CD4-positive, alpha-beta T cell (primary cell): ENCODE data around the gene CNTN4. TPM values are rescaled to one million over a fixed set of nuclear protein-coding genes. Genes with fewer than 3 reads are reported as not detected.

ENCODE experiments used
- ATAC-seq: fragments of 200-7000 bp; cut with Tn5 transposase; one replicate; pipeline ENCODE4 v1.10.0; 2022; ENCODE audit warnings: mild to moderate bottlenecking; ENCODE audit not compliant: poor library complexity
- CTCF ChIA-PET: fragments of 350-600 bp; sonication (Branson Sonifier 250); formaldehyde crosslinking; loops from one replicate; lab custom pipeline; 2021; ENCODE audit warnings: antibody characterized with exemption, inconsistent platforms; lab: Charles Lee
- POLR2A ChIA-PET: fragments of 350-600 bp; sonication (Branson Sonifier 250); formaldehyde crosslinking; loops from one replicate; lab custom pipeline; 2021; ENCODE audit warnings: antibody characterized with exemption, inconsistent platforms; lab: Charles Lee
- DNase-seq, 14 experiments: peaks; one replicate each; pipeline ENCODE4 v3.0.0-alpha.2; 2013 to 2020; ENCODE audit warnings: mixed read lengths in 2 of 14
- H3K27ac ChIP-seq, 2 donors: one replicate each; pipeline versions ENCODE4 v1.5.1 to v1.7.0; 2013; ENCODE audit warnings: low read length in 2 of 2, low read depth in 1 of 2, mild to moderate bottlenecking in 1 of 2
- H3K27me3 ChIP-seq, 2 experiments: 1 replicate in 1 of 2; 2 replicates in 1 of 2; pipeline versions ENCODE4 v1.6.1 to v1.7.0; 2013; ENCODE audit warnings: low read length in 2 of 2, control low read depth in 1 of 2, mild to moderate bottlenecking in 1 of 2, moderate library complexity in 1 of 2; ENCODE audit not compliant: insufficient read depth in 2 of 2, control insufficient read depth in 1 of 2
- H3K36me3 ChIP-seq: one replicate; pipeline ENCODE4 v1.6.1; 2013; ENCODE audit warnings: low read length, control low read depth; ENCODE audit not compliant: insufficient read depth
- H3K4me1 ChIP-seq: one replicate; pipeline ENCODE4 v1.6.1; 2013; ENCODE audit warnings: low read length, control low read depth; ENCODE audit not compliant: insufficient read depth
- H3K4me3 ChIP-seq: one replicate; pipeline ENCODE4 v1.5.1; 2013; ENCODE audit warnings: mild to moderate bottlenecking, low read length, moderate library complexity
- H3K9me3 ChIP-seq, 2 experiments: 1 replicate in 1 of 2; 2 replicates in 1 of 2; pipeline versions ENCODE4 v1.6.1 to v1.7.0; 2013; ENCODE audit warnings: low read length in 2 of 2, mild to moderate bottlenecking in 2 of 2, control low read depth in 1 of 2, moderate library complexity in 1 of 2; ENCODE audit not compliant: control insufficient read depth in 1 of 2, insufficient read depth in 1 of 2
- H3K27ac Mint-ChIP-seq: one replicate; pipeline ENCODE4 v1.8.0; 2020; ENCODE audit warnings: mixed read lengths
- H3K27me3 Mint-ChIP-seq: one replicate; pipeline ENCODE4 v1.8.0; 2021; ENCODE audit warnings: mixed read lengths
- H3K36me3 Mint-ChIP-seq: one replicate; pipeline ENCODE4 v1.8.0; 2021; ENCODE audit warnings: low read depth, mixed read lengths
- H3K4me1 Mint-ChIP-seq: one replicate; pipeline ENCODE4 v1.8.0; 2021; ENCODE audit warnings: low read depth, mixed read lengths
- H3K4me3 Mint-ChIP-seq: one replicate; pipeline ENCODE4 v1.8.0; 2020; ENCODE audit warnings: mild to moderate bottlenecking, mixed read lengths
- H3K9me3 Mint-ChIP-seq: one replicate; pipeline ENCODE4 v1.8.0; 2020; ENCODE audit warnings: mixed read lengths
- intact Hi-C, 2 experiments: fragments of 100-400 bp; cut with DNase I in 1 of 2; cut with micrococcal nuclease in 1 of 2; formaldehyde crosslinking; loops; one replicate each; pipeline versions ENCODE4 v1.15.1 to v1.9.0; 2023 to 2025; cut with DNase I, micrococcal nuclease
- total RNA-seq, 174 experiments: library from RNA in 2 of 174; stranded (reverse) in 2 of 174; gene quantifications; one replicate each; pipeline ENCODE4 v1.2.3 and lab custom pipeline; 2021 to 2026
- TF ChIP-seq, protein P1 (sequence below): fragments of 200-600 bp; IDR thresholded peaks from one replicate; pipeline ENCODE4 v1.8.0; 2022; ENCODE audit warnings: antibody characterized with exemption, mild to moderate bottlenecking

Gene CNTN4
- total RNA-seq, 2 experiments from 2014 or later = not detected

DNA sequence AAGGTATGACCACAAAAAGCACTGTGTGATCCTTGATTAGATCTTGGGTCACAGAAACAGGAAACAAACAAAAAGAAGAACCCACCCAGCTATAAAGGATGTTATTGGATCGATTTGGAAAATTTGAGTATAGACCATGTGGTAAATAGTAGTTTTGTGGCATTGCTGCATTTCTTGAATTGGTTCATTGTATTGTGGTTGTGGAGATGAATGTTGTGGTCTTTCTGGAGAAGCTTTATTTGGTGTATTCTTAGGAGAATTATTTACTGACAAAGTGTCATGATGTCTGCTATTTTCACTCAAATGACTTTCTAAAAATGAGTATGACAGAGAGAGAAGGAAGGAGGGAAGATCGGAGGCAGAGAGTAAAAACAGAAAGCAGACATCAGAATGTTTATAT lies 406.2 kb downstream of the CNTN4 start:
- Mint-ChIP-seq H3K4me3 (no peak overlapping the region), H3K9me3 (no peaks in the 10 kb centered on the region), H3K27me3 (no peaks in the 10 kb centered on the region), H3K27ac (no peak overlapping the region), H3K4me1 (no peaks in the 10 kb centered on the region), H3K36me3 (no peaks in the 10 kb centered on the region)
- ChIA-PET POLR2A (no interaction called here), CTCF (no interaction called here)
- H3K9me3 ChIP-seq = no peaks in the 10 kb centered on the region
- intact Hi-C loops = no loop called here
- no peaks in the 10 kb centered on the region for H3K4me1 ChIP-seq
- H3K4me3 ChIP-seq = no peak overlapping the region
- no peaks in the 10 kb centered on the region for H3K36me3 ChIP-seq
- DNase-seq (no peak), ATAC-seq (no peak)
- no peaks in the 10 kb centered on the region for H3K27me3 ChIP-seq
- TF ChIP-seq, protein P1, sequence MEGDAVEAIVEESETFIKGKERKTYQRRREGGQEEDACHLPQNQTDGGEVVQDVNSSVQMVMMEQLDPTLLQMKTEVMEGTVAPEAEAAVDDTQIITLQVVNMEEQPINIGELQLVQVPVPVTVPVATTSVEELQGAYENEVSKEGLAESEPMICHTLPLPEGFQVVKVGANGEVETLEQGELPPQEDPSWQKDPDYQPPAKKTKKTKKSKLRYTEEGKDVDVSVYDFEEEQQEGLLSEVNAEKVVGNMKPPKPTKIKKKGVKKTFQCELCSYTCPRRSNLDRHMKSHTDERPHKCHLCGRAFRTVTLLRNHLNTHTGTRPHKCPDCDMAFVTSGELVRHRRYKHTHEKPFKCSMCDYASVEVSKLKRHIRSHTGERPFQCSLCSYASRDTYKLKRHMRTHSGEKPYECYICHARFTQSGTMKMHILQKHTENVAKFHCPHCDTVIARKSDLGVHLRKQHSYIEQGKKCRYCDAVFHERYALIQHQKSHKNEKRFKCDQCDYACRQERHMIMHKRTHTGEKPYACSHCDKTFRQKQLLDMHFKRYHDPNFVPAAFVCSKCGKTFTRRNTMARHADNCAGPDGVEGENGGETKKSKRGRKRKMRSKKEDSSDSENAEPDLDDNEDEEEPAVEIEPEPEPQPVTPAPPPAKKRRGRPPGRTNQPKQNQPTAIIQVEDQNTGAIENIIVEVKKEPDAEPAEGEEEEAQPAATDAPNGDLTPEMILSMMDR = no peak
- no peak overlapping the region for H3K27ac ChIP-seq

DNA sequence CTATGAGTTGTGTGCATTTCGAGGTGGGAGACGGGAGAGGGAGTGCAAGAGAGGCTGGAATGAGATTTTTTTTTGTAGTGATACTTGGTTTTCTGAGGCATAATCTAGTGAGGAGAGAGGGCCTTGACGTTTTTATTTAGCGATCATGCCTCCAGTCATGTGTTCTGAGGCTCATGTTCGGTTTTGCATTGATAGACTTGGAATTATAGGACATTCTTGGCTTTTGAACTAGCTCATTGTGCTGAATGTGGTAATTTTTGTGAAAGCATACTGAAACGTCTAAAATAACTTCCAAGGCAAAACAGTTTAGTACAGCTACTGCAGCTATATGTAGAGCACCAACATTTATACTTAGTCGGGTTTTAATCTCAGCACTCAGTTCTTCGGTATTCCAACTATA lies 408.1 kb downstream of the CNTN4 start:
- no peak overlapping the region for H3K27ac ChIP-seq
- POLR2A ChIA-PET = no interaction called here
- H3K9me3 ChIP-seq = no peaks in the 10 kb centered on the region
- H3K4me1 ChIP-seq = no peaks in the 10 kb centered on the region
- no peak overlapping the region for H3K4me3 Mint-ChIP-seq
- H3K4me3 ChIP-seq = no peak overlapping the region
- no peak overlapping the region for H3K27ac Mint-ChIP-seq
- no peaks in the 10 kb centered on the region for H3K27me3 Mint-ChIP-seq
- no peak for DNase-seq
- TF ChIP-seq, protein P1 = no peak
- H3K36me3 Mint-ChIP-seq = no peaks in the 10 kb centered on the region
- ATAC-seq = no peak
- peaks cover 0 to 4% of the 10 kb centered on the region in 2 experiments for H3K27me3 ChIP-seq
- intact Hi-C loops = no loop called here
- no peaks in the 10 kb centered on the region for H3K9me3 Mint-ChIP-seq
- H3K4me1 Mint-ChIP-seq = no peaks in the 10 kb centered on the region
- H3K36me3 ChIP-seq = no peaks in the 10 kb centered on the region
- CTCF ChIA-PET = no interaction called here

DNA sequence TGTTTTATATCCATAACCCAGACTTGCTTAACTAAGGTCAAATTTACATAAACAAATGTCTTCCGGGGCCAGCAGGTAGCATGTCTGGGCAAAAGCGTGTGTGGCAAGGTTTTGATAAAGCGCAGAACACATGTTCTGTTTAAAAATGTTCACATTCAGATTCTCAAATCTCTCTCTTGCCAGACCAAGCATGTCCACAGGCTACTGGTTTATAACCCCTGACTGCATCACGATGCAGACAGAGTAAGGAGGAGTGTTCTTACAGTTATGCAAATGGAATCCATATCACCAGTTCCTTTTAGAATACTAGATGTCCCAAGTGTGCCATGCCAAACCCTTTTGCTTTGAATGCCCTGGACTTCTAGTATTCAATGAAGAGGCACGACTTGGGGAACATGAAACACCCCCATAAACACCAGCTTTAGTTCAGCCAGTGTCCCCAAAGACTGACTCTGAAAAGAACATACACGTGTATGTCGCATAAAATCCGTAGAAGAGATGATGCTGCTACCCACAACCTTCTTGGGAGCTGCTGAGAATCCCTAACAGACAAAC lies 412.0 kb downstream of the CNTN4 start:
- intact Hi-C loops = no loop called here
- no peak overlapping the region for H3K4me3 ChIP-seq
- CTCF ChIA-PET = no interaction called here
- no peak overlapping the region for H3K27ac ChIP-seq
- H3K4me1 ChIP-seq = no peaks in the 10 kb centered on the region
- peaks cover 0 to 4% of the 10 kb centered on the region in 2 experiments for H3K27me3 ChIP-seq
- POLR2A ChIA-PET = no interaction called here
- no peaks in the 10 kb centered on the region for H3K9me3 Mint-ChIP-seq
- H3K4me1 Mint-ChIP-seq = no peaks in the 10 kb centered on the region
- no peak overlapping the region for H3K4me3 Mint-ChIP-seq
- no peaks in the 10 kb centered on the region for H3K36me3 ChIP-seq
- H3K27ac Mint-ChIP-seq = no peak overlapping the region
- DNase-seq (no peak), ATAC-seq (no peak)
- TF ChIP-seq, protein P1 = no peak
- H3K36me3 Mint-ChIP-seq = no peaks in the 10 kb centered on the region
- H3K9me3 ChIP-seq = no peaks in the 10 kb centered on the region
- no peaks in the 10 kb centered on the region for H3K27me3 Mint-ChIP-seq
